ENCODE measurements around the gene WBP1. TPM values are rescaled to one million over a fixed set of nuclear protein-coding genes. Genes with fewer than 3 reads are reported as not detected.
A peak's percentile ranks its signal among the peaks of the same experiment; 100 is the strongest.

WBP1 gene
- total RNA-seq, 2 donors from 2014 or later, result 43.0 to 57.4 TPM

DNA sequence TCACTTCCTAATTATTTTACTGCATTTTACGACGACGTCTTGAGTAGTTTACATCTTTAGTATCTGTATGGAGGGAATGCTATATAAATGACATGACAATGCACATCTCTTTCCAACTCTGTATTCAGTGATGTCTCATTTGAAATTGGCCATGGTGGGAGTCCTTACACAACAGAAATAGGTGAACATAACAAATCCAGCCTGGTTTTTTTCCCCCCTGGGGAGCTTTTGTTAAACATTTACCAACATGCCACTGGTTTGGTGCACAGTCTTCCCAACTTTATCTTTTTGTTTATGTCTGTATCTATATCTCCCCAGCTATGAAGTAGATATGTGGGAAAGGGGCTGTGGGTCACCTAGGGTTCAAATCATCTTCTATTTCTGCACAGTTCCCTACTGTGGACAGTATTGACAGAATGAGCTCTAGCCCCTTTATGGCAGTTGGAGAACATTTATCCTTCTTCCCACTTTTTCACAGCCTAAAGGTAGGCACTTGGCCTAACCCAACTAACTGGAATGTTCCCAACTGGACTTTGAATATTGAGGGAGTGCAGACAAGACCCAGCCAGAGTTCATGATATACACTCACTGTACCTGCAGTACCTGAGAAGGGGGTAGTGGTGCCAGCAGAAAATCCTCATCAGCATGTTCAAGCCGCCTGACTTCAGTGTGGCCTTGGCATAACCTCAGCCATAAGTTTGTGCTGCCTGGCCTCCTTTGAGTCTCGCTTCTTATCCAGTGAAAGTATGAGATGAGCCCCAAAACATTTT is 10.8 kb upstream of the WBP1 start:
- TF ChIP-seq, protein P1, sequence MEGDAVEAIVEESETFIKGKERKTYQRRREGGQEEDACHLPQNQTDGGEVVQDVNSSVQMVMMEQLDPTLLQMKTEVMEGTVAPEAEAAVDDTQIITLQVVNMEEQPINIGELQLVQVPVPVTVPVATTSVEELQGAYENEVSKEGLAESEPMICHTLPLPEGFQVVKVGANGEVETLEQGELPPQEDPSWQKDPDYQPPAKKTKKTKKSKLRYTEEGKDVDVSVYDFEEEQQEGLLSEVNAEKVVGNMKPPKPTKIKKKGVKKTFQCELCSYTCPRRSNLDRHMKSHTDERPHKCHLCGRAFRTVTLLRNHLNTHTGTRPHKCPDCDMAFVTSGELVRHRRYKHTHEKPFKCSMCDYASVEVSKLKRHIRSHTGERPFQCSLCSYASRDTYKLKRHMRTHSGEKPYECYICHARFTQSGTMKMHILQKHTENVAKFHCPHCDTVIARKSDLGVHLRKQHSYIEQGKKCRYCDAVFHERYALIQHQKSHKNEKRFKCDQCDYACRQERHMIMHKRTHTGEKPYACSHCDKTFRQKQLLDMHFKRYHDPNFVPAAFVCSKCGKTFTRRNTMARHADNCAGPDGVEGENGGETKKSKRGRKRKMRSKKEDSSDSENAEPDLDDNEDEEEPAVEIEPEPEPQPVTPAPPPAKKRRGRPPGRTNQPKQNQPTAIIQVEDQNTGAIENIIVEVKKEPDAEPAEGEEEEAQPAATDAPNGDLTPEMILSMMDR (IDR thresholded peaks at IDR 0.05), result no peak
- Histone ChIP-seq H3K27me3 (no peaks in the 10 kb centered on the region), H3K9me3 (no peaks in the 10 kb centered on the region), H3K36me3 (no peaks in the 10 kb centered on the region), H3K4me1 (peaks cover 0 to under 1% of the 10 kb centered on the region in 2 donors), H3K4me3 (no peak overlapping the region), H3K27ac (no peak overlapping the region)
- no peak for DNase-seq (ENCODE audit: low spot score)

DNA sequence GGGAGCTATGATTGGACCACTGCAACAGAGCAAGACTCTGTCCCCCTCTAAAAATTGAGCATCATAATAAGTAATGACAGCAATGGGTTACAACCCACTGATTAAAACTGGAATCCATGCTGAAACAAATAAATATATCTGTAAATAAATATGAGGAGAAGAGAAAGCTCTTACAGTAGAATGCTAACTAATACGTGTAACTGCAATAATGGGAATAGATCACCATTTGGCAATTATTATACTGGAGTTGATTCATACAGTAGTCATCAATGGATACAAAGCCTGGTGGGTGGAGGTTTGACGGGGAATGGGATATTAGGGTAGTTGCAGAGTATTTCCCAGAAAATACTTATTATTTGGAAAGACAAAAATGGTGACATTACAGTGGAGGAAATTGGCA is 9.5 kb upstream of the WBP1 start:
- no peaks in the 10 kb centered on the region for H3K36me3 ChIP-seq
- no peak overlapping the region for H3K4me3 ChIP-seq
- TF ChIP-seq, protein P1 (IDR thresholded peaks at IDR 0.05), result no peak
- H3K4me1 ChIP-seq, result no peaks in the 10 kb centered on the region
- no peaks in the 10 kb centered on the region for H3K27me3 ChIP-seq
- no peak overlapping the region for H3K27ac ChIP-seq
- no peaks in the 10 kb centered on the region for H3K9me3 ChIP-seq
- no peak for DNase-seq (ENCODE audit: low spot score)

DNA sequence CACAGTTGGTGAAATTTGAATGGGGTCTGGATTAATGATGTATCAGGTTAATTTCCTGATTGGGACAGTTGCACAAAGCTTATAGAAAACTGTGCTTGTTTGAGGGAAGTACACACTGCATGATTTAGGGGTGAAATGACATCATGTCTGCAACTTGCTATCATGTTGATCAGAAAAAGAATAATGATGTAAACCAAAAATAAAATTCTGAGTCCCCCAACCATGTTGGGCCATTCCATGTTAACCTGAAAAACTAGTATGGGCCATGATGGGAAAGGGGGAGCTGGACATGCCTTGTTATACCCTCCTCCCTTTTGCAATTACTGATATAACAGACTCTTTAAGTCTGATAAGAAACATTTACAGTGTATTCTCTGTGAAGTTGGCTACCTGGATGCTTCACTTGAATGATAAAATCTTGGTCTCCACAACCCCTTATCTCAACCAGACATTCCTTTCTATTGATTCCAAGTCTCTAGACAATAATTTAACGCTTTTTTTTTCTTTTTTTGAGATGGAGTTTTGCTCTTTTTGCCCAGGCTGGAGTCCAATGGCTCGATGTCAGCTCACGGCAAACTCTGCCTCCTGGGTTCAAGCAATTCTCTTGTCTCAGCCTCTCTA is 7.6 kb upstream of the WBP1 start:
- Histone ChIP-seq H3K9me3 (no peaks in the 10 kb centered on the region), H3K27ac (no peak overlapping the region), H3K27me3 (no peaks in the 10 kb centered on the region), H3K4me1 (peaks cover 0 to 11% of the 10 kb centered on the region in 2 donors), H3K36me3 (no peaks in the 10 kb centered on the region), H3K4me3 (no peak overlapping the region)
- TF ChIP-seq, protein P1 (IDR thresholded peaks at IDR 0.05), result no peak
- no peak for DNase-seq (ENCODE audit: low spot score)

DNA sequence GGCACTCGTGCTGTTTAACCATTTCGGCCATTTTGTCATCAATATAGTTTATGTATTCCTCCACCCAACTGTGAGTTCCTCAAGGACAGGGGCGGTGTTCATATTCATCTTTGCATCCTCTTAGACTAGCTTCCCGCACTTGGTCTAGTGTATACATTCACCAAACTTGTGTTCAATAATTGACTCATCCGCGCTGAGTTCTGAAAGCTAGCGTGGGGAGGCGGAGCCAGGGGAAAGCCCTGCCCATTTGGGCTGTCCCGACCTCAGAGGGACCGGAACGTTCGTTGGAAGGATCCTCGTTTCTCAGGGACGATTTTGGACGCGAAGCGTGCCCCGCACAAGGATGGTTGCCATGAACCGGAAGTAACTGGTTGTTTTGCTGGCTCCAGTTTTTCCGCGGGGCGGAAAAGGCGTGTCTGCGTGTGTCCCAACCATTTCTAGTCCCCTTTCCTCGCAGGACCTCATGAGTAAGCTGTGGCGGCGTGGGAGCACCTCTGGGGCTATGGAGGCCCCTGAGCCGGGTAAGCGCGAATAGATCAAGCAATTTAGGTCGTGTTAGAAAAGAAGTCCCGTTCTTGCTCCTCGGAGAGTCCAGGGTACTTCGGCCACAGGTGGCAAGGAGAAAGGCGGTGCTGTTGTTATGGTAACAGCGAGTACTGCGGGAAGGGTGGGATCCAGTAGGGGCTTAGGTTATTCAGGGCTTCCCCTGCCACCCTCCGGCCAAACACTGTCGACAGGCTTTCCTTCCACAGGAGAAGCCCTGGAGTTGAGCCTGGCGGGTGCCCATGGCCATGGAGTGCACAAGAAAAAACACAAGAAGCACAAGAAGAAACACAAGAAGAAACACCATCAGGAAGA is 3.4 kb upstream of the WBP1 start, which contains the start of gene INO80B:
Gene INO80B, plus strand, starts transcription at position 434 of the 858 bp plus-strand sequence. Its CDS starts 30 bp downstream, at position 464.
- peak; percentile 98 for DNase-seq (ENCODE audit: low spot score)
- Histone ChIP-seq H3K27me3 (no peaks in the 10 kb centered on the region), H3K36me3 (no peaks in the 10 kb centered on the region), H3K4me3 (peak within 1 kb of the TSS; percentile 55 to 70), H3K9me3 (no peaks in the 10 kb centered on the region), H3K27ac (peak within 1 kb of the TSS; percentile 52 to 72), H3K4me1 (peaks cover 0 to 41% of the 10 kb centered on the region in 2 donors)
- TF ChIP-seq, protein P1 (IDR thresholded peaks at IDR 0.05), result no peak

DNA sequence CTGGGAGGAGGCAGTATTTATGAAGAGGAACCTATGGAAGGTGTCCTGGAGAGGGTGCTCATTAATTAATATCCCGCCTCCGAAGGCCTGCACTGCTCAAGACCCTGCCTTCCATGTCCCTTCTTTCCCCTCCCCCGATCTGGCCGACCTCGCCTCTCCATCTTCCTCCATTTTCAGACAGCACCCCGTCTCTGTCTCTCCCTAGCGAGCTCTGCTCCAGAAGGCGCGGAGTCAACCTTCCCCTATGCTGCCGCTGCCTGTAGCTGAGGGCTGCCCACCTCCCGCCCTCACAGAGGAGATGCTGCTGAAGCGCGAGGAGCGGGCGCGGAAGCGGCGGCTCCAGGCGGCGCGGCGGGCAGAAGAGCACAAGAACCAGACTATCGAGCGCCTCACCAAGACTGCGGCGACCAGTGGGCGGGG is 1.1 kb upstream of the WBP1 start:
- peak overlapping the region; percentile 94 to 97 for H3K27ac ChIP-seq
- TF ChIP-seq, protein P1 (IDR thresholded peaks at IDR 0.05), result no peak
- H3K4me1 ChIP-seq, result peaks cover 0 to 41% of the 10 kb centered on the region in 2 donors
- peak overlapping the region; percentile 55 to 78 for H3K4me3 ChIP-seq
- DNase-seq (ENCODE audit: low spot score), result no peak
- H3K27me3 ChIP-seq, result no peaks in the 10 kb centered on the region
- H3K36me3 ChIP-seq, result peaks cover 11% of the 10 kb centered on the region
- no peaks in the 10 kb centered on the region for H3K9me3 ChIP-seq
